ENCODE results near the gene ABCA7. TPM values are rescaled to one million over a fixed set of nuclear protein-coding genes. Genes with fewer than 3 reads are reported as not detected.
A peak's percentile ranks its signal among the peaks of the same experiment; 100 is the strongest.

ABCA7 gene
- total and polyA plus RNA-seq, 7 donors: 1.8 to 25.1 (median 9.9) TPM

GRCh38 chr19:1070931-1071791, 31.3 kb downstream of the ABCA7 start:
- 12 to 50% methylated on average over 99 of the region's 99 CpGs for WGBS, 2 donors
- no peak for DNase-seq
- H3K9me3 ChIP-seq: no peaks in the 10 kb centered on the region
- TF ChIP-seq, protein P1, sequence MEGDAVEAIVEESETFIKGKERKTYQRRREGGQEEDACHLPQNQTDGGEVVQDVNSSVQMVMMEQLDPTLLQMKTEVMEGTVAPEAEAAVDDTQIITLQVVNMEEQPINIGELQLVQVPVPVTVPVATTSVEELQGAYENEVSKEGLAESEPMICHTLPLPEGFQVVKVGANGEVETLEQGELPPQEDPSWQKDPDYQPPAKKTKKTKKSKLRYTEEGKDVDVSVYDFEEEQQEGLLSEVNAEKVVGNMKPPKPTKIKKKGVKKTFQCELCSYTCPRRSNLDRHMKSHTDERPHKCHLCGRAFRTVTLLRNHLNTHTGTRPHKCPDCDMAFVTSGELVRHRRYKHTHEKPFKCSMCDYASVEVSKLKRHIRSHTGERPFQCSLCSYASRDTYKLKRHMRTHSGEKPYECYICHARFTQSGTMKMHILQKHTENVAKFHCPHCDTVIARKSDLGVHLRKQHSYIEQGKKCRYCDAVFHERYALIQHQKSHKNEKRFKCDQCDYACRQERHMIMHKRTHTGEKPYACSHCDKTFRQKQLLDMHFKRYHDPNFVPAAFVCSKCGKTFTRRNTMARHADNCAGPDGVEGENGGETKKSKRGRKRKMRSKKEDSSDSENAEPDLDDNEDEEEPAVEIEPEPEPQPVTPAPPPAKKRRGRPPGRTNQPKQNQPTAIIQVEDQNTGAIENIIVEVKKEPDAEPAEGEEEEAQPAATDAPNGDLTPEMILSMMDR (IDR thresholded peaks at IDR 0.05): no peak
- TF ChIP-seq POLR2A (IDR thresholded peaks at IDR 0.05): no peak
- TF ChIP-seq POLR2AphosphoS5 (IDR thresholded peaks at IDR 0.05): no peak
- no peak for TF ChIP-seq EP300 (IDR thresholded peaks at IDR 0.05)
- H3K4me3 ChIP-seq: peak overlapping the region in 2 of 4 donors; percentile 3 to 6
- H3K4me1 ChIP-seq: peaks cover 0 to 31% (median 22%) of the 10 kb centered on the region in 4 donors
- H3K27me3 ChIP-seq: peaks cover 34 to 68% (median 55%) of the 10 kb centered on the region in 3 donors
- H3K27ac ChIP-seq: no peak overlapping the region
- no peaks in the 10 kb centered on the region for H3K36me3 ChIP-seq
- intact Hi-C loops (cut with DNase I): no loop called here

DNA sequence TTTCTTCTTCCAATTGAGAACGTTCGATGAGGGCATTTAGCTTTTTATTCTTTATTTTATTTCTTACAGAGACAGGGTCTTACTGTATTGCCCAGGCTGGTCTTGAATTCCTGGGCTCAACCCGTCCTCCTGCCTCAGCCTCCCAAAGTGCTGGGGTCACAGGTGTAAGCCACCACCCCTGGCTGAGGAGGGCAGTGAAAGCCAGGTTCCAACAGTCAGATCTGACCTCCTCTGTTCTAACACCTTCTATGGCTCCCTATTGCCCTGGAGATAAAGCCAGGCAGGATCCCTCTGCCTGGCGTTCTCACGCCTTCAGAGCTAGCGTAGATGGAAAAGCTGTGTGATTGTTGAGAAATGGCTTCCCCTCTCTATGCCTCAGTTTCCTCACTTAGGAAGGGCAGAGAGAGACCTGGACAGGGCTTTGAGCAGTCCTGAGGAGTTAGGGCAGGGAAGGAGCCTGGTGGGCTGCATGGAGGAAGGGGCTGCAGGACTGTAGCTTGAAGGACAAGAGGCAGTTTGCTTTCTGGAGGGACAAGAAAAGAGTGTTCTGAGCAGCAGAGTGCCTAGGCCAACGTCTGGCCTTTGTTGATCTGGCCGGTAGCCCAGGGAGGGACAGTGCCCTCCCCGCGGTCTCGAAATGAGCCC, 32.6 kb downstream of the ABCA7 start:
- TF ChIP-seq POLR2AphosphoS5 (IDR thresholded peaks at IDR 0.05) (no peak), EP300 (IDR thresholded peaks at IDR 0.05) (no peak), POLR2A (IDR thresholded peaks at IDR 0.05) (no peak)
- TF ChIP-seq, protein P1 (IDR thresholded peaks at IDR 0.05): no peak
- 51 to 84% methylated on average over 11 of the region's 11 CpGs for WGBS, 2 donors
- intact Hi-C loops (cut with DNase I): no loop called here
- H3K27ac ChIP-seq: no peak overlapping the region
- H3K4me3 ChIP-seq: no peak overlapping the region
- H3K4me1 ChIP-seq: peaks cover 0 to 18% (median 9%) of the 10 kb centered on the region in 4 donors
- peaks cover 21 to 54% (median 42%) of the 10 kb centered on the region in 3 donors for H3K27me3 ChIP-seq
- DNase-seq: no peak
- H3K36me3 ChIP-seq: no peaks in the 10 kb centered on the region
- no peaks in the 10 kb centered on the region for H3K9me3 ChIP-seq

GRCh38 chr19:1073063-1073955, 33.4 kb downstream of the ABCA7 start:
- Histone ChIP-seq H3K4me3 (no peak overlapping the region), H3K9me3 (no peaks in the 10 kb centered on the region), H3K36me3 (no peaks in the 10 kb centered on the region), H3K27me3 (peaks cover 16 to 46% (median 34%) of the 10 kb centered on the region in 3 donors), H3K27ac (no peak overlapping the region), H3K4me1 (peaks cover 0 to 16% (median 8%) of the 10 kb centered on the region in 4 donors)
- WGBS, 2 donors: 67 to 86% methylated on average over 30 of the region's 30 CpGs
- intact Hi-C loops (cut with DNase I): no loop called here
- TF ChIP-seq EP300 (IDR thresholded peaks at IDR 0.05) (no peak), POLR2AphosphoS5 (IDR thresholded peaks at IDR 0.05) (no peak), POLR2A (IDR thresholded peaks at IDR 0.05) (no peak)
- TF ChIP-seq, protein P1 (IDR thresholded peaks at IDR 0.05): no peak
- DNase-seq: no peak

DNA sequence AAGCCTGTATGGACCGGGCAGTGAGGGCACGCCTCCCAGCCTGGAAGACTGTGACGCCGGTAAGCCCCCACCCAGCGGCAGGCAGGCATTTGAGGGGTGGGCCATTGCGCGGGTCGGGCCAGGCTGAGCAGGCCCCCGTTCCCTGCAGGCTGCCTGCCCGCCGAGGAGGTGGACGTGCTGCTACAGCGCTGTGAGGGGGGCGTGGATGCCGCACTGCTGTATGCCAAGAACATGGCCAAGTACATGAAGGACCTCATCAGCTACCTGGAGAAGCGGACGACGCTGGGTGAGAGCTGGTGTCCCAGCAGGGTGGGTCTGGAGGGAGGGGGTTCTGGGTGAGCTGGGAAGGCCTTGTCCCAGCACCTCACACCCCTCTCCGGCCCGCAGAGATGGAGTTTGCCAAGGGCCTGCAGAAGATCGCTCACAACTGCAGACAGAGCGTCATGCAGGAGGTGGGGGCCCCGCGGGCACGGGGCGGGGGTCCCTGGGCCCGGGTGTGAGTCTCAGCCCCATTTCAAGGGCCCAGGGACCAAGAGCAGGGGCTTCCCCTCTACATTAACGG, 34.1 kb downstream of the ABCA7 start:
- TF ChIP-seq EP300 (IDR thresholded peaks at IDR 0.05) (no peak), POLR2A (IDR thresholded peaks at IDR 0.05) (no peak), POLR2AphosphoS5 (IDR thresholded peaks at IDR 0.05) (no peak)
- TF ChIP-seq, protein P1 (IDR thresholded peaks at IDR 0.05): no peak
- DNase-seq: no peak
- Histone ChIP-seq H3K36me3 (no peaks in the 10 kb centered on the region), H3K4me3 (no peak overlapping the region), H3K27me3 (peaks cover 14 to 39% (median 27%) of the 10 kb centered on the region in 3 donors), H3K4me1 (peaks cover 0 to 16% (median 8%) of the 10 kb centered on the region in 4 donors), H3K9me3 (no peaks in the 10 kb centered on the region), H3K27ac (no peak overlapping the region)
- 52 to 74% methylated on average over 28 of the region's 28 CpGs for WGBS, 2 donors
- intact Hi-C loops (cut with DNase I): no loop called here

Measured in sigmoid colon (tissue), 7 donors.